HepG2 (cell line): ENCODE results near the gene TMEM141. TPM values are rescaled to one million over a fixed set of nuclear protein-coding genes. Genes with fewer than 3 reads are reported as not detected.

ENCODE experiments used
- FOXP4 ChIP-seq: sonication (generic); formaldehyde crosslinking; IDR thresholded peaks from 2 replicates; pipeline ENCODE4 v1.4.0; 2020; ENCODE audit warnings: missing genetic modification reagents
- GABPB1 ChIP-seq: IDR thresholded peaks from 2 replicates; pipeline ENCODE4 v1.6.1; 2016; ENCODE audit warnings: mild to moderate bottlenecking, missing genetic modification reagents, moderate library complexity, missing compliant biosample characterization
- HDAC1 ChIP-seq: sonication (generic); formaldehyde crosslinking; IDR thresholded peaks from 2 replicates; pipeline ENCODE4 v1.5.1; 2020; ENCODE audit warnings: mild to moderate bottlenecking, missing genetic modification reagents
- MAFG ChIP-seq: sonication (generic); formaldehyde crosslinking; IDR thresholded peaks from 2 replicates; pipeline ENCODE4 v1.5.1; 2020; ENCODE audit warnings: mild to moderate bottlenecking, missing genetic modification reagents
- SP5 ChIP-seq: IDR thresholded peaks from 2 replicates; pipeline ENCODE4 v1.6.1; 2016; ENCODE audit warnings: low read depth, borderline replicate concordance
- UBTF ChIP-seq: sonication (generic); formaldehyde crosslinking; IDR thresholded peaks from 2 replicates; pipeline ENCODE4 v1.4.0; 2020; ENCODE audit warnings: mild to moderate bottlenecking, missing genetic modification reagents
- ZFP36 ChIP-seq: fragments of 150-350 bp; IDR thresholded peaks from 2 replicates; pipeline ENCODE4 v1.6.1; 2018; ENCODE audit warnings: borderline replicate concordance, low read length, low read depth; ENCODE audit not compliant: partially characterized antibody
- ZFP90 ChIP-seq: sonication (generic); formaldehyde crosslinking; IDR thresholded peaks from 2 replicates; pipeline ENCODE4 v1.8.0; 2022; ENCODE audit warnings: missing genetic modification reagents, mild to moderate bottlenecking, inconsistent platforms, borderline replicate concordance
- ZNF264 ChIP-seq: sonication (generic); formaldehyde crosslinking; IDR thresholded peaks from 2 replicates; pipeline ENCODE4 v1.4.0; 2020; ENCODE audit warnings: missing genetic modification reagents
- ZNF276 ChIP-seq: sonication (generic); formaldehyde crosslinking; IDR thresholded peaks from 2 replicates; pipeline ENCODE4 v1.4.0; 2020; ENCODE audit warnings: mild to moderate bottlenecking, low read depth, missing genetic modification reagents
- ZNF883 ChIP-seq: sonication (generic); formaldehyde crosslinking; IDR thresholded peaks from 2 replicates; pipeline ENCODE4 v1.5.1; 2020; ENCODE audit warnings: mild to moderate bottlenecking, missing genetic modification reagents; ENCODE audit errors: not compliant biosample characterization
- polyA plus RNA-seq, 8 experiments: library from polyadenylated mRNA; depleted of rRNA in 3 of 8; stranded (reverse) in 7 of 8; unstranded in 1 of 8; fragments of >200 nt; fragmentation: Illumina TruSeq in 4 of 8; extraction: Trizol in 4 of 8; gene quantifications; 2 replicates each; pipeline versions ENCODE4 v1.2.1 to v1.2.3, GENCODE V29; 2011 to 2016; ENCODE audit warnings: low read depth in 4 of 8, missing spikeins in 1 of 8, mixed read lengths in 1 of 8; ENCODE audit not compliant: insufficient read depth in 1 of 8
- total RNA-seq, 5 experiments: library from RNA; depleted of rRNA; stranded (reverse); fragments of >200 nt; fragmentation: Illumina TruSeq; extraction: Trizol; gene quantifications; 2 replicates each; pipeline ENCODE4 v1.2.3, GENCODE V29; 2016; ENCODE audit warnings: low read depth in 1 of 5
- TF ChIP-seq, protein P1 (sequence below): sonication (generic); formaldehyde crosslinking; IDR thresholded peaks from 2 replicates; pipeline ENCODE4 v1.9.0; 2022; ENCODE audit warnings: missing genetic modification reagents, mild to moderate bottlenecking, borderline replicate concordance

TMEM141 gene
- total and polyA plus RNA-seq, 2 of the 13 experiments (the other 11 are each of a cell fraction or from before 2014, with no cell fraction given): 81.0 to 202 TPM

DNA sequence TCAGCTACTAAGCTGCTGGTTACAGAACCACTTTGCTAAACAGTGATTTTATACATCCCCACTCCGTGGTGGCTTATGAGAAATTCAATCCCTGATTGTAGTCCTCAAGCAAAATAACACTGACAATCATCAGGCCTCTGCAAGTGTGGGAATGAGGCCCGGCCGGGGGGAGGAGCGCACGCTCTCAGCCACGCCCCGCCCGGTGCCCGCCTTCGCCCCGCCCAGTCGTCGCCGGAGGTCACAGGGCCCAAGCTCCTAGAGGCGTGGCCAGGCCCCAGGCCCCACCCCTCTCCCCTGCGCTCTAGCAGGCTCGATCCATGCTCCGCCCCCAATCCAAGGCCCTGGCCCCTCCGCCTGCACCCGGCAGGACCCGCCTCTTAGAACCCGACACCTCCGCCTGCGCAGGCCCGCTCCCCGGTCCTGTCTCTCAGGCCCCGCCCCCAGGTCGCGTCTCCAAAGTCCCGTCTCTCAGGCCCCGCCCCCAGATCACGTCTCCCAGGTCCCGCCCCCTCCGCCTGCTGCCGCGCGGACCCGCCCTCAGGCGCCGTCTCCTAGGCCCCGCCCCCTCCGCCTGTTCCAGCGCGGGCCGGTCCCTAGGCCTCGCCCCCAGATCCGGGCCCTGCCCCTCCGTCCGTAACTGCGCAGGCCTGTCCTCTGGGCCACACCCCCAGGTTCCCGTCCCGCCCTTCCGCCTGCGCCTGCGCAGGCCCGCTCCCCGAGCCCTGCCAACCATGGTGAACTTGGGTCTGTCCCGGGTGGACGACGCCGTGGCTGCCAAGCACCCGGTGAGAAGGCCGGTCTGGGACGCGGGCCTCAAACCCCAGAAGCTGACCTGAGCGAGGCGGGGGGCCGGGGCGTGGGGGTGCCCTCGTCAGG is at the start of gene TMEM141 (continued):
- TF ChIP-seq ZFP90 (CRISPR knock-in tag) (0 out of 2 replicates have a peak, but pooled peaks have one; percentile 51), MAFG (CRISPR knock-in tag) (no peak), HDAC1 (CRISPR knock-in tag) (peak; percentile 50; the same call in 1 of the 2 replicates), ZNF264 (CRISPR knock-in tag) (peak; percentile 81; the same call in 1 of the 2 replicates), SP5 (CRISPR knock-in tag) (peak; percentile 77), UBTF (CRISPR knock-in tag) (peak; percentile 72; the same call in 1 of the 2 replicates), ZNF883 (CRISPR knock-in tag) (peak; percentile 70), GABPB1 (CRISPR knock-in tag) (peak; percentile 82), ZNF276 (no peak), FOXP4 (CRISPR knock-in tag) (peak; percentile 51; the same call in 1 of the 2 replicates), ZFP36 (no peak)
- TF ChIP-seq, protein P1, sequence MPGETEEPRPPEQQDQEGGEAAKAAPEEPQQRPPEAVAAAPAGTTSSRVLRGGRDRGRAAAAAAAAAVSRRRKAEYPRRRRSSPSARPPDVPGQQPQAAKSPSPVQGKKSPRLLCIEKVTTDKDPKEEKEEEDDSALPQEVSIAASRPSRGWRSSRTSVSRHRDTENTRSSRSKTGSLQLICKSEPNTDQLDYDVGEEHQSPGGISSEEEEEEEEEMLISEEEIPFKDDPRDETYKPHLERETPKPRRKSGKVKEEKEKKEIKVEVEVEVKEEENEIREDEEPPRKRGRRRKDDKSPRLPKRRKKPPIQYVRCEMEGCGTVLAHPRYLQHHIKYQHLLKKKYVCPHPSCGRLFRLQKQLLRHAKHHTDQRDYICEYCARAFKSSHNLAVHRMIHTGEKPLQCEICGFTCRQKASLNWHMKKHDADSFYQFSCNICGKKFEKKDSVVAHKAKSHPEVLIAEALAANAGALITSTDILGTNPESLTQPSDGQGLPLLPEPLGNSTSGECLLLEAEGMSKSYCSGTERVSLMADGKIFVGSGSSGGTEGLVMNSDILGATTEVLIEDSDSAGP (CRISPR knock-in tag): no peak
- TF ChIP-seq, all 625 proteins: peak for 142
